ENCODE measurements around the gene CLSTN1.
"Not testable (repeated sequence)": the region's sequence is repeated elsewhere in the genome, so short reads cannot be mapped to it uniquely, and the experiment has no call there.

CLSTN1 gene

GRCh38 chr1:9728451-9729295 is 95.1 kb downstream of the CLSTN1 start:
- peak in 2 of 4 experiments; percentile 28 to 38 for DNase-seq

GRCh38 chr1:9726905-9727595 is 96.7 kb downstream of the CLSTN1 start:
- no peak for DNase-seq

GRCh38 chr1:9726406-9726805 is 97.4 kb downstream of the CLSTN1 start:
- no peak for DNase-seq

- peak; percentile 38 to 63 (median 44) for DNase-seq
Observed at GRCh38 chr1:9724706-9725476, 98.9 kb downstream of the CLSTN1 start.

- no peak for DNase-seq
Observed at GRCh38 chr1:9723926-9724325, 99.8 kb downstream of the CLSTN1 start.

- no peak for DNase-seq
Observed at GRCh38 chr1:9723068-9723805, 100.5 kb downstream of the CLSTN1 start.

- DNase-seq: no peak
Observed at GRCh38 chr1:9722378-9722749, 101.4 kb downstream of the CLSTN1 start.

GRCh38 chr1:9721606-9722377 is 102.0 kb downstream of the CLSTN1 start:
- peak; percentile 38 to 74 (median 66) for DNase-seq

GRCh38 chr1:9720785-9721605 is 102.8 kb downstream of the CLSTN1 start:
- no peak for DNase-seq

GRCh38 chr1:9719978-9720722 is 103.6 kb downstream of the CLSTN1 start:
- DNase-seq: no peak

- no peak for DNase-seq
Observed at GRCh38 chr1:9718006-9718680, 105.6 kb downstream of the CLSTN1 start.

GRCh38 chr1:9717193-9718005 is 106.4 kb downstream of the CLSTN1 start:
- peak; percentile 37 to 85 (median 67) for DNase-seq

GRCh38 chr1:9716404-9717192 is 107.2 kb downstream of the CLSTN1 start:
- DNase-seq: no peak

GRCh38 chr1:9715536-9716226 is 108.1 kb downstream of the CLSTN1 start:
- peak in 2 of 4 experiments; percentile 44 to 45 for DNase-seq

- no peak for DNase-seq
Observed at GRCh38 chr1:9714257-9714718, 109.5 kb downstream of the CLSTN1 start.

GRCh38 chr1:9712767-9713166 is 111.0 kb downstream of the CLSTN1 start:
- DNase-seq: not testable (repeated sequence)

- no peak for DNase-seq
Observed at GRCh38 chr1:9711466-9712020, 112.2 kb downstream of the CLSTN1 start.
